SH-SY5Y (cell line): ENCODE measurements around the gene GIGYF2.

Source experiments
- GATA2 ChIP-seq: IDR thresholded peaks from 2 replicates; pipeline ENCODE4 v1.6.1; 2011; ENCODE audit warnings: mild to moderate bottlenecking, low read depth, low read length
- GATA3 ChIP-seq: IDR thresholded peaks from 2 replicates; pipeline ENCODE4 v1.6.1; 2011; ENCODE audit warnings: low read depth, mild to moderate bottlenecking, low read length, moderate library complexity

DNA sequence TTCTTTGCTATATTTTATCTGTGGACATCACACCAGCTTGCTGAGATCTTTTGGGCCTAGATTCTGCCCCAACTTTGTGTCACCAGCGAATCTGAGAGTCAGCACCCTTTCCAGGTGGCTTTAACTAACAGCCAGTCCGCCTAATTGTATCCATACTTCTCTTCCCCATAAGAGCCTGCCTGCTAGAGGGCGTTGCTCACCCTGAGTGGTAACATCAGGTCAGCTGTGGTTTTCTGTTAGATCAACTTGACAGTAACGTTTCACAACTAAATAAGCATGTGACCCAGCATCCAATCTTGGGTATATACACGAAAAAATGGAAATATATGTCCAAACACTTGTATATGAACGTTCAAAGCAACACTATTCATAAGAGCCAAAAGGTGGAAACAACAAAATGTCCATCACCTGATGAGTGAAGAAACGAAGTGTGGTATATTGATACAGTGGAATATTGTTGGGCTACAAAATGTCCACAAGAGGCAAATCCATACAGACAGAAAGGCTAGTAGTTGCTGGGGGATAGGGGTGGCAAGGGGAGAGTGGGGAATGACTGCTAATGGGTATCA is 38.8 kb upstream of the GIGYF2 start:
- TF ChIP-seq GATA2 (no peak), GATA3 (no peak)
